Hepatocyte (in vitro differentiated cells): Measurements from ENCODE around the gene PSEN1.

ENCODE experiments used
- CTCF ChIP-seq: fragments of 200-600 bp; sonication (generic); IDR thresholded peaks from 2 replicates; pipeline ENCODE4 v1.5.1; 2016; ENCODE audit warnings: antibody characterized with exemption, mild to moderate bottlenecking; ENCODE audit not compliant: poor library complexity
- EZH2 ChIP-seq: fragments of 200-600 bp; sonication (generic); IDR thresholded peaks from 2 replicates; pipeline ENCODE4 v1.6.1; 2016; ENCODE audit warnings: antibody characterized with exemption, mild to moderate bottlenecking, borderline replicate concordance
- EZH2phosphoT487 ChIP-seq: fragments of 200-600 bp; sonication (generic); IDR thresholded peaks from one replicate; pipeline ENCODE4 v1.6.1; 2018; ENCODE audit warnings: antibody characterized with exemption, mild to moderate bottlenecking, low read depth, moderate library complexity; ENCODE audit not compliant: unreplicated experiment, severe bottlenecking

- no peak for TF ChIP-seq CTCF
- no peak for TF ChIP-seq EZH2
- no peak for TF ChIP-seq EZH2phosphoT487
Observed at GRCh38 chr14:73133795-73134194, 2.5 kb upstream of the PSEN1 start.
